Measurements from ENCODE around the gene ALKBH3. TPM values are rescaled to one million over a fixed set of nuclear protein-coding genes. Genes with fewer than 3 reads are reported as not detected.

The ALKBH3 gene
- total and polyA plus RNA-seq, 2 of the 13 experiments (the other 11 are each of a cell fraction or from before 2014, with no cell fraction given) = 17.8 to 36.1 TPM

DNA sequence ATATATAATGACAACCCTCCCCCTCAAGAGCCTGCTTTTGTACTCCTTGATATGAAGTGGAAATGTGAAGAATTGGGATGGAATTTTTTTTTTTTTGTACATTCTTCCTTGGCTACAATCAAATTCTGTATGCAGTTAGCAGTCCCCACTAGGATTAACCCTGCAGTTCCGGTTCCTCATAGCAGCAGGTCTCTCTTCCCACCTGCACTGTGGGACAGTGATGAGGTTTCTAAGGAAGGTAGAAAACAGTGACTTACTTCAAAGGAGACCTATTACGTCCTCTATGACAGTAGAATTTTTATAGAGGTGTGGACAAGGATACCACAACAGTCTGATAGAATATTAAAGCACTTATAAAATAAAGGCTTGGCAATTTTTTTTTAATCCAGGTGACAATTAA lies 46.3 kb upstream of the ALKBH3 start:
- no peak for DNase-seq (ENCODE audit: low spot score)
- no peak for FAIRE-seq

DNA sequence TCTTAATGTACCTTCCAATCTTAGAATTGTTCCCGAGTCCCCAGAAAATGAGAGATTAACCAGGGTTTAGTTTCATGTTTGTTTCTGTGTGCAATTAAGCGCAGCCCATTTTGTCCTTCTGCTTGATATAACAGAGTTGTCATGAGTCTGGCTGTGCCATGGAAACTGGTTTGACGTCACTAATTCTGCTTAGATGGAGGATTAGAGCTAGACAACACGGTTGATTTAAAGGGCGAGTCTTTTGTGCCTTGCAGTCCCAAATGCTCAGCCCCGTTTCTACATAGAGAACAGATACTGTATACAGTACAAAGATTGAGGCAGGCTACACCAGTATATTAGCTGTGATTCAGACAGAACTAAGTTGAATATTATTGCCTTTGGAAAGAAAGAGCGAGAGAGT lies 45.5 kb upstream of the ALKBH3 start:
- DNase-seq (ENCODE audit: low spot score) (no peak), ATAC-seq (no peak), FAIRE-seq (no peak)
- H3K27me3 ChIP-seq (ENCODE audit: control insufficient read depth in 1 of 2, insufficient read depth in 2 of 2, low read length in 2 of 2) = no peaks in the 10 kb centered on the region
- H3K9ac ChIP-seq (ENCODE audit: insufficient read depth, low read depth, low read length) = no peak overlapping the region
- in situ Hi-C loops (cut with HindIII; ENCODE audit: extremely low pct_ligation_motif_present, low pct_unique_long_range_greater_than_20kb) (no loop called here), intact Hi-C loops (cut with micrococcal nuclease; ENCODE audit: unreplicated experiment) (no loop called here)
- H3K4me3 ChIP-seq (replicated peaks in 1 of 3; ENCODE audit: insufficient read depth in 1 of 3, low read depth in 2 of 3, low read length in 3 of 3) = no peak overlapping the region
- ChIA-PET CTCF (ENCODE audit: low intra/inter-chr PET ratio, low total read pairs) (no interaction called here), POLR2A (no interaction called here)
- peaks cover 4 to 32% of the 10 kb centered on the region in 2 experiments for H3K36me3 ChIP-seq (replicated peaks in 1 of 2; ENCODE audit: control insufficient read depth in 1 of 2, insufficient read depth in 2 of 2, low read length in 2 of 2)
- no peaks in the 10 kb centered on the region for H3K9me3 ChIP-seq (ENCODE audit: low read length)
- no peaks in the 10 kb centered on the region for H3K79me2 ChIP-seq (ENCODE audit: insufficient read depth, low read length)
- WGBS (ENCODE audit: low lambda C conversion rate) = 96% methylated on average over 7 of the region's 7 CpGs
- H3K4me2 ChIP-seq (ENCODE audit: low read depth, low read length) = no peak overlapping the region
- H2AFZ ChIP-seq (ENCODE audit: low read length) = no peak overlapping the region
- peaks cover 3% of the 10 kb centered on the region; the same call in 1 of the 2 replicates for H3K4me1 ChIP-seq (ENCODE audit: insufficient read depth, low read length)
- H4K20me1 ChIP-seq (ENCODE audit: insufficient read depth, low read length) = no peaks in the 10 kb centered on the region
- BruUV-seq (replicated peaks) = no TSS peak
- no peak overlapping the region for H3K27ac ChIP-seq (ENCODE audit: extremely low read length, insufficient read depth, low read length)
- TF ChIP-seq ZNF282 (IDR thresholded peaks at IDR 0.05; ENCODE audit: partially characterized antibody) = no peak
- no peak for TF ChIP-seq ZBTB21 (CRISPR knock-in tag; IDR thresholded peaks at IDR 0.05)
- no peak for TF ChIP-seq ZNF136 (CRISPR knock-in tag; IDR thresholded peaks at IDR 0.05; ENCODE audit: low read depth)
- TF ChIP-seq, protein P1, sequence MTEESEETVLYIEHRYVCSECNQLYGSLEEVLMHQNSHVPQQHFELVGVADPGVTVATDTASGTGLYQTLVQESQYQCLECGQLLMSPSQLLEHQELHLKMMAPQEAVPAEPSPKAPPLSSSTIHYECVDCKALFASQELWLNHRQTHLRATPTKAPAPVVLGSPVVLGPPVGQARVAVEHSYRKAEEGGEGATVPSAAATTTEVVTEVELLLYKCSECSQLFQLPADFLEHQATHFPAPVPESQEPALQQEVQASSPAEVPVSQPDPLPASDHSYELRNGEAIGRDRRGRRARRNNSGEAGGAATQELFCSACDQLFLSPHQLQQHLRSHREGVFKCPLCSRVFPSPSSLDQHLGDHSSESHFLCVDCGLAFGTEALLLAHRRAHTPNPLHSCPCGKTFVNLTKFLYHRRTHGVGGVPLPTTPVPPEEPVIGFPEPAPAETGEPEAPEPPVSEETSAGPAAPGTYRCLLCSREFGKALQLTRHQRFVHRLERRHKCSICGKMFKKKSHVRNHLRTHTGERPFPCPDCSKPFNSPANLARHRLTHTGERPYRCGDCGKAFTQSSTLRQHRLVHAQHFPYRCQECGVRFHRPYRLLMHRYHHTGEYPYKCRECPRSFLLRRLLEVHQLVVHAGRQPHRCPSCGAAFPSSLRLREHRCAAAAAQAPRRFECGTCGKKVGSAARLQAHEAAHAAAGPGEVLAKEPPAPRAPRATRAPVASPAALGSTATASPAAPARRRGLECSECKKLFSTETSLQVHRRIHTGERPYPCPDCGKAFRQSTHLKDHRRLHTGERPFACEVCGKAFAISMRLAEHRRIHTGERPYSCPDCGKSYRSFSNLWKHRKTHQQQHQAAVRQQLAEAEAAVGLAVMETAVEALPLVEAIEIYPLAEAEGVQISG (CRISPR knock-in tag; IDR thresholded peaks at IDR 0.05) = no peak
- no peak for TF ChIP-seq STAT5B (CRISPR knock-in tag; IDR thresholded peaks at IDR 0.05)
- TF ChIP-seq, protein P2, sequence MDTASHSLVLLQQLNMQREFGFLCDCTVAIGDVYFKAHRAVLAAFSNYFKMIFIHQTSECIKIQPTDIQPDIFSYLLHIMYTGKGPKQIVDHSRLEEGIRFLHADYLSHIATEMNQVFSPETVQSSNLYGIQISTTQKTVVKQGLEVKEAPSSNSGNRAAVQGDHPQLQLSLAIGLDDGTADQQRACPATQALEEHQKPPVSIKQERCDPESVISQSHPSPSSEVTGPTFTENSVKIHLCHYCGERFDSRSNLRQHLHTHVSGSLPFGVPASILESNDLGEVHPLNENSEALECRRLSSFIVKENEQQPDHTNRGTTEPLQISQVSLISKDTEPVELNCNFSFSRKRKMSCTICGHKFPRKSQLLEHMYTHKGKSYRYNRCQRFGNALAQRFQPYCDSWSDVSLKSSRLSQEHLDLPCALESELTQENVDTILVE (CRISPR knock-in tag; IDR thresholded peaks at IDR 0.05) = no peak
- no peak for TF ChIP-seq ZBTB38 (CRISPR knock-in tag; IDR thresholded peaks at IDR 0.05)
- TF ChIP-seq, protein P3, sequence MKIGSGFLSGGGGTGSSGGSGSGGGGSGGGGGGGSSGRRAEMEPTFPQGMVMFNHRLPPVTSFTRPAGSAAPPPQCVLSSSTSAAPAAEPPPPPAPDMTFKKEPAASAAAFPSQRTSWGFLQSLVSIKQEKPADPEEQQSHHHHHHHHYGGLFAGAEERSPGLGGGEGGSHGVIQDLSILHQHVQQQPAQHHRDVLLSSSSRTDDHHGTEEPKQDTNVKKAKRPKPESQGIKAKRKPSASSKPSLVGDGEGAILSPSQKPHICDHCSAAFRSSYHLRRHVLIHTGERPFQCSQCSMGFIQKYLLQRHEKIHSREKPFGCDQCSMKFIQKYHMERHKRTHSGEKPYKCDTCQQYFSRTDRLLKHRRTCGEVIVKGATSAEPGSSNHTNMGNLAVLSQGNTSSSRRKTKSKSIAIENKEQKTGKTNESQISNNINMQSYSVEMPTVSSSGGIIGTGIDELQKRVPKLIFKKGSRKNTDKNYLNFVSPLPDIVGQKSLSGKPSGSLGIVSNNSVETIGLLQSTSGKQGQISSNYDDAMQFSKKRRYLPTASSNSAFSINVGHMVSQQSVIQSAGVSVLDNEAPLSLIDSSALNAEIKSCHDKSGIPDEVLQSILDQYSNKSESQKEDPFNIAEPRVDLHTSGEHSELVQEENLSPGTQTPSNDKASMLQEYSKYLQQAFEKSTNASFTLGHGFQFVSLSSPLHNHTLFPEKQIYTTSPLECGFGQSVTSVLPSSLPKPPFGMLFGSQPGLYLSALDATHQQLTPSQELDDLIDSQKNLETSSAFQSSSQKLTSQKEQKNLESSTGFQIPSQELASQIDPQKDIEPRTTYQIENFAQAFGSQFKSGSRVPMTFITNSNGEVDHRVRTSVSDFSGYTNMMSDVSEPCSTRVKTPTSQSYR (CRISPR knock-in tag; IDR thresholded peaks at IDR 0.05; ENCODE audit: borderline replicate concordance) = no peak
- no peak for TF ChIP-seq ZNF547 (CRISPR knock-in tag; IDR thresholded peaks at IDR 0.05)
- no peak for TF ChIP-seq ONECUT2 (CRISPR knock-in tag; IDR thresholded peaks at IDR 0.05)

More for the DNA sequence above, 46.3 kb upstream of the ALKBH3 start:
- Histone ChIP-seq H3K4me1 (ENCODE audit: insufficient read depth, low read length) (peaks cover 11% of the 10 kb centered on the region; the same call in 1 of the 2 replicates), H3K27ac (ENCODE audit: extremely low read length, insufficient read depth, low read length) (no peak overlapping the region), H3K36me3 (replicated peaks in 1 of 2; ENCODE audit: control insufficient read depth in 1 of 2, insufficient read depth in 2 of 2, low read length in 2 of 2) (peaks cover 4 to 27% of the 10 kb centered on the region in 2 experiments), H2AFZ (ENCODE audit: low read length) (no peak overlapping the region), H3K27me3 (ENCODE audit: control insufficient read depth in 1 of 2, insufficient read depth in 2 of 2, low read length in 2 of 2) (no peaks in the 10 kb centered on the region), H3K9me3 (ENCODE audit: low read length) (no peaks in the 10 kb centered on the region), H3K4me3 (replicated peaks in 1 of 3; ENCODE audit: insufficient read depth in 1 of 3, low read depth in 2 of 3, low read length in 3 of 3) (no peak overlapping the region), H3K79me2 (ENCODE audit: insufficient read depth, low read length) (no peaks in the 10 kb centered on the region), H3K9ac (ENCODE audit: insufficient read depth, low read depth, low read length) (no peak overlapping the region), H4K20me1 (ENCODE audit: insufficient read depth, low read length) (no peaks in the 10 kb centered on the region), H3K4me2 (ENCODE audit: low read depth, low read length) (no peak overlapping the region)
- in situ Hi-C loops (cut with HindIII; ENCODE audit: extremely low pct_ligation_motif_present, low pct_unique_long_range_greater_than_20kb) (no loop called here), intact Hi-C loops (cut with micrococcal nuclease; ENCODE audit: unreplicated experiment) (no loop called here)
- CTCF ChIA-PET (ENCODE audit: low intra/inter-chr PET ratio, low total read pairs) = no interaction called here
- POLR2A ChIA-PET = no interaction called here
- TF ChIP-seq ATF1 (CRISPR knock-in tag; IDR thresholded peaks at IDR 0.05) (no peak), NR2F2 (IDR thresholded peaks at IDR 0.05; ENCODE audit: borderline replicate concordance, low read depth) (no peak), CBX1 (IDR thresholded peaks at IDR 0.05; ENCODE audit: low read depth) (no peak)
- 100% methylated on average over 2 of the region's 2 CpGs for WGBS (ENCODE audit: low lambda C conversion rate)
- no TSS peak for BruUV-seq (replicated peaks)
- ATAC-seq = no peak
